SU-DHL-6 (cell line): ENCODE measurements around the gene NFYC.
A peak's percentile ranks its signal among the peaks of the same experiment; 100 is the strongest.

ENCODE experiments used
- H2AFZ ChIP-seq: fragments of 200-600 bp; sonication (generic); 2 replicates; pipeline ENCODE4 v1.6.1; 2014; ENCODE audit warnings: low read depth, mild to moderate bottlenecking, moderate library complexity, mixed read lengths, antibody characterized with exemption, low read length; ENCODE audit not compliant: severe bottlenecking
- H3F3A ChIP-seq: fragments of 200-600 bp; shearing (Covaris generic); 2 replicates; pipeline ENCODE4 v1.6.0; 2016; ENCODE audit warnings: antibody characterized with exemption, mild to moderate bottlenecking; ENCODE audit not compliant: insufficient read depth
- H3K27ac ChIP-seq: fragments of 200-600 bp; sonication (generic); 2 replicates; pipeline ENCODE4 v1.5.1; 2016; ENCODE audit warnings: low read depth, mild to moderate bottlenecking, low read length, moderate library complexity, mixed read lengths
- H3K27me3 ChIP-seq: fragments of 200-600 bp; sonication (generic), shearing (Covaris generic); 2 replicates; pipeline ENCODE4 v1.6.0; 2014; ENCODE audit warnings: mild to moderate bottlenecking, low read length
- H3K36me3 ChIP-seq: fragments of 200-600 bp; sonication (generic); 2 replicates; pipeline ENCODE4 v1.6.1; 2014; ENCODE audit warnings: mild to moderate bottlenecking, low read length, mixed read lengths
- H3K4me2 ChIP-seq: fragments of 300-600, 200-600 bp; shearing (Covaris generic), sonication (generic); 2 replicates; pipeline ENCODE4 v1.6.0; 2014; ENCODE audit warnings: low read length, low read depth, mild to moderate bottlenecking; ENCODE audit not compliant: poor library complexity, severe bottlenecking
- H3K4me3 ChIP-seq: fragments of 200-600 bp; sonication (generic); 2 replicates; pipeline ENCODE4 v1.5.1; 2014; ENCODE audit warnings: antibody characterized with exemption, low read length, mild to moderate bottlenecking, mixed read lengths; ENCODE audit not compliant: insufficient read depth, poor library complexity, severe bottlenecking
- H3K79me2 ChIP-seq: fragments of 200-600 bp; sonication (generic); 2 replicates; pipeline ENCODE4 v1.6.1; 2014; ENCODE audit warnings: mild to moderate bottlenecking, low read length, moderate library complexity; ENCODE audit not compliant: insufficient read depth
- H3K9ac ChIP-seq: fragments of 200-600 bp; sonication (generic); 2 replicates; pipeline ENCODE4 v1.7.0; 2014; ENCODE audit warnings: mild to moderate bottlenecking, low read length
- H3K9me2 ChIP-seq: fragments of 200-600 bp; sonication (generic); replicated peaks from 2 replicates; pipeline ENCODE4 v1.6.1; 2014; ENCODE audit warnings: low read length; ENCODE audit not compliant: insufficient read depth
- H3K9me3 ChIP-seq: fragments of 200-600 bp; sonication (generic); 2 replicates; pipeline ENCODE4 v1.6.1; 2014; ENCODE audit warnings: low read length, mixed read lengths; ENCODE audit not compliant: insufficient read depth
- H4K20me1 ChIP-seq: fragments of 200-600 bp; sonication (generic); 2 replicates; pipeline ENCODE4 v1.6.1; 2014; ENCODE audit warnings: low read depth, mild to moderate bottlenecking, antibody characterized with exemption, low read length, moderate library complexity, mixed read lengths
- CTCF ChIP-seq: fragments of 200-600 bp; sonication (generic); IDR thresholded peaks from one replicate; pipeline ENCODE4 v1.5.1; 2017; ENCODE audit warnings: antibody characterized with exemption, mild to moderate bottlenecking, low read length, moderate library complexity; ENCODE audit not compliant: insufficient read depth, poor library complexity, severe bottlenecking
- EZH2phosphoT487 ChIP-seq: fragments of 200-600 bp; sonication (generic), shearing (Covaris generic); conservative IDR thresholded peaks from 2 replicates; pipeline ENCODE4 v1.6.1; 2018; ENCODE audit warnings: mild to moderate bottlenecking, antibody characterized with exemption, low read length, moderate library complexity, mixed read lengths

NFYC gene

GRCh38 chr1:40774266-40774998 is 82.9 kb downstream of the NFYC start:
- H2AFZ ChIP-seq: no peak overlapping the region

GRCh38 chr1:40776236-40777072 is 85.0 kb downstream of the NFYC start:
- H3F3A ChIP-seq: no peaks in the 10 kb centered on the region; the same call in 1 of the 2 replicates
- H3K9me3 ChIP-seq: no peaks in the 10 kb centered on the region; the same call in 1 of the 2 replicates
- H2AFZ ChIP-seq: no peak overlapping the region
- H3K9ac ChIP-seq: no peak overlapping the region
- H3K9me2 ChIP-seq: no peaks in the 10 kb centered on the region
- no peak overlapping the region for H3K4me3 ChIP-seq
- TF ChIP-seq EZH2phosphoT487 (no peak), CTCF (no peak)
- peaks cover 10% of the 10 kb centered on the region for H3K36me3 ChIP-seq
- no peak overlapping the region for H3K27ac ChIP-seq
- no peak overlapping the region for H3K4me2 ChIP-seq
- H3K79me2 ChIP-seq: no peaks in the 10 kb centered on the region
- no peaks in the 10 kb centered on the region for H4K20me1 ChIP-seq
- no peaks in the 10 kb centered on the region for H3K27me3 ChIP-seq

More at GRCh38 chr1:40774266-40774998, 82.9 kb downstream of the NFYC start:
- Histone ChIP-seq H3K9me2 (no peaks in the 10 kb centered on the region), H3K4me3 (no peak overlapping the region), H3K27me3 (no peaks in the 10 kb centered on the region), H3K36me3 (peaks cover 10% of the 10 kb centered on the region), H3K79me2 (no peaks in the 10 kb centered on the region), H4K20me1 (no peaks in the 10 kb centered on the region), H3K4me2 (no peak overlapping the region), H3F3A (no peaks in the 10 kb centered on the region; the same call in 1 of the 2 replicates), H3K27ac (no peak overlapping the region), H3K9me3 (no peaks in the 10 kb centered on the region; the same call in 1 of the 2 replicates), H3K9ac (no peak overlapping the region)
- peak; percentile 79 for TF ChIP-seq CTCF
- no peak for TF ChIP-seq EZH2phosphoT487

GRCh38 chr1:40777224-40777970 is 85.9 kb downstream of the NFYC start:
- Histone ChIP-seq H3K27ac (no peak overlapping the region), H3K36me3 (peaks cover 10% of the 10 kb centered on the region), H3F3A (no peaks in the 10 kb centered on the region), H3K9me2 (no peaks in the 10 kb centered on the region), H3K9me3 (no peaks in the 10 kb centered on the region; the same call in 1 of the 2 replicates), H3K79me2 (no peaks in the 10 kb centered on the region), H3K27me3 (no peaks in the 10 kb centered on the region), H2AFZ (no peak overlapping the region), H3K4me2 (no peak overlapping the region), H3K4me3 (no peak overlapping the region), H4K20me1 (no peaks in the 10 kb centered on the region), H3K9ac (no peak overlapping the region)
- TF ChIP-seq CTCF: no peak
- TF ChIP-seq EZH2phosphoT487: no peak
